Glomerular endothelial cell (primary cell): ENCODE measurements around the gene KCTD2. TPM values are rescaled to one million over a fixed set of nuclear protein-coding genes. Genes with fewer than 3 reads are reported as not detected.
"Not testable (repeated sequence)": the region's sequence is repeated elsewhere in the genome, so short reads cannot be mapped to it uniquely, and the experiment has no call there.

Experiments used
- DNase-seq: peaks from one replicate; pipeline ENCODE4 v3.0.0-alpha.2; 2011; ENCODE audit warnings: low read depth, low spot score; ENCODE audit errors: extremely low read depth
- total RNA-seq: library from RNA; depleted of rRNA; stranded (reverse); fragments of >200 nt; gene quantifications from 2 replicates; pipeline ENCODE4 v1.2.3, GENCODE V29; 2015

KCTD2 gene
- total RNA-seq, 1 donor from 2014 or later = 18.6 TPM

GRCh38 chr17:75049057-75049456, 2.0 kb downstream of the KCTD2 start:
- no peak for DNase-seq

GRCh38 chr17:75049706-75050105, 2.7 kb downstream of the KCTD2 start:
- DNase-seq = no peak

- no peak for DNase-seq
These were observed 4.9 kb downstream of the KCTD2 start for GRCh38 chr17:75051941-75052340.

- DNase-seq = no peak
These were observed 12.6 kb downstream of the KCTD2 start for GRCh38 chr17:75059369-75060345.

GRCh38 chr17:75060434-75061054, 13.5 kb downstream of the KCTD2 start:
- no peak for DNase-seq

GRCh38 chr17:75061055-75061438, 14.0 kb downstream of the KCTD2 start:
- DNase-seq = no peak

- no peak for DNase-seq
These were observed 14.6 kb downstream of the KCTD2 start for GRCh38 chr17:75061618-75062017.

GRCh38 chr17:75063201-75063600, 16.2 kb downstream of the KCTD2 start:
- DNase-seq = no peak

- no peak for DNase-seq
These were observed 16.6 kb downstream of the KCTD2 start for GRCh38 chr17:75063626-75064025.

GRCh38 chr17:75064040-75064439, 17.0 kb downstream of the KCTD2 start:
- DNase-seq = no peak

- no peak for DNase-seq
These were observed 17.4 kb downstream of the KCTD2 start for GRCh38 chr17:75064460-75064859.

GRCh38 chr17:75064867-75065561, 18.0 kb downstream of the KCTD2 start:
- DNase-seq = no peak

GRCh38 chr17:75065562-75066151, 18.6 kb downstream of the KCTD2 start:
- no peak for DNase-seq

- DNase-seq = no peak
These were observed 20.8 kb downstream of the KCTD2 start for GRCh38 chr17:75067856-75068255.

- no peak for DNase-seq
These were observed 21.7 kb downstream of the KCTD2 start for GRCh38 chr17:75068750-75069149.

GRCh38 chr17:75069783-75070182, 22.8 kb downstream of the KCTD2 start:
- no peak for DNase-seq

- not testable (repeated sequence) for DNase-seq
These were observed 24.6 kb downstream of the KCTD2 start for GRCh38 chr17:75071478-75072271.

GRCh38 chr17:75072909-75073308, 25.9 kb downstream of the KCTD2 start:
- DNase-seq = not testable (repeated sequence)

GRCh38 chr17:75073618-75074047, 26.6 kb downstream of the KCTD2 start:
- DNase-seq = no peak

GRCh38 chr17:75074532-75074931, 27.5 kb downstream of the KCTD2 start:
- DNase-seq = no peak
